ENCODE measurements around the gene SLC35A2. TPM values are rescaled to one million over a fixed set of nuclear protein-coding genes. Genes with fewer than 3 reads are reported as not detected.

SLC35A2 gene
- total RNA-seq: 5.5 and 7.4 TPM in 2 replicates

GRCh38 chrX:48911412-48912182 is at the start of gene SLC35A2:
SLC35A2 (minus strand) TSS chrX:48911646; CDS start chrX:48911636, 10 bp downstream.

GRCh38 chrX:48957477-48957826 is 46.0 kb upstream of the SLC35A2 start, which contains the start of gene OTUD5:
OTUD5 (minus strand) TSS chrX:48957607; CDS start chrX:48957570, 37 bp downstream.

GRCh38 chrX:48918643-48919340 is 7.3 kb upstream of the SLC35A2 start, which contains the start of gene PIM2:
PIM2 (minus strand) TSS chrX:48919024; CDS start chrX:48918834, 190 bp downstream.

GRCh38 chrX:48897625-48898306 is 13.7 kb downstream of the SLC35A2 start, which contains the start of the genes PQBP1 and TIMM17B:
PQBP1 (plus strand) TSS chrX:48897930; CDS start chrX:48898510, 580 bp downstream.
TIMM17B (minus strand) TSS chrX:48897768; CDS start chrX:48897749, 19 bp downstream.

Other genes starting within 250 kb of the SLC35A2 start
- gene WAS, start 227.8 kb downstream of the SLC35A2 start, total RNA-seq: 0.26 and 0.32 TPM in 2 replicates
- gene SUV39H1, start 214.9 kb downstream of the SLC35A2 start, total RNA-seq: 0.86 and 1.7 TPM in 2 replicates
- not detected in 2 replicates for gene GLOD5, start 149.9 kb downstream of the SLC35A2 start, total RNA-seq
- not detected in 2 replicates for gene GATA1, start 125.1 kb downstream of the SLC35A2 start, total RNA-seq
- gene HDAC6, start 109.6 kb downstream of the SLC35A2 start, total RNA-seq: 17.7 and 26.3 TPM in 2 replicates
- not detected in 2 replicates for gene ERAS, start 85.1 kb downstream of the SLC35A2 start, total RNA-seq
- 0.09 and 0.16 TPM in 2 replicates for gene PCSK1N, start 76.0 kb downstream of the SLC35A2 start, total RNA-seq
- gene TIMM17B, start 13.9 kb downstream of the SLC35A2 start, total RNA-seq: 14.4 and 17.3 TPM in 2 replicates
- 94.7 and 116 TPM in 2 replicates for gene PQBP1, start 13.7 kb downstream of the SLC35A2 start, total RNA-seq
- 0.77 and 1.9 TPM in 2 replicates for gene PIM2, start 7.4 kb upstream of the SLC35A2 start, total RNA-seq
- gene OTUD5, start 46.0 kb upstream of the SLC35A2 start, total RNA-seq: 34.4 and 38.6 TPM in 2 replicates
- gene KCND1, start 60.2 kb upstream of the SLC35A2 start, total RNA-seq: 1.6 and 4.3 TPM in 2 replicates
- gene GRIPAP1, start 90.6 kb upstream of the SLC35A2 start, total RNA-seq: 24.9 and 26.0 TPM in 2 replicates
- gene TFE3, start 131.7 kb upstream of the SLC35A2 start, total RNA-seq: 26.0 and 37.2 TPM in 2 replicates
- 0.26 and 0.63 TPM in 2 replicates for gene CCDC120, start 147.4 kb upstream of the SLC35A2 start, total RNA-seq
- gene PRAF2, start 162.4 kb upstream of the SLC35A2 start, total RNA-seq: 8.2 and 9.2 TPM in 2 replicates
- 45.2 and 65.4 TPM in 2 replicates for gene WDR45, start 168.2 kb upstream of the SLC35A2 start, total RNA-seq
- gene GPKOW, start 212.1 kb upstream of the SLC35A2 start, total RNA-seq: 17.8 and 19.1 TPM in 2 replicates

Data from bronchial smooth muscle cell (primary cell).